ENCODE results near the gene HOXB5.

HOXB5 gene

GRCh38 chr17:48622857-48623256 is 29.3 kb upstream of the HOXB5 start:
- H3K4me1 ChIP-seq (ENCODE audit: control insufficient read depth, low read length), result peaks cover 7% of the 10 kb centered on the region
- H3K27me3 ChIP-seq (ENCODE audit: control insufficient read depth, low read length), result peaks cover 90% of the 10 kb centered on the region

GRCh38 chr17:48621410-48622392 is 28.1 kb upstream of the HOXB5 start:
- Histone ChIP-seq H4K20me1 (ENCODE audit: control insufficient read depth, insufficient read depth, low read depth, low read length) (no peaks in the 10 kb centered on the region), H3K27me3 (ENCODE audit: control insufficient read depth, low read length) (peaks cover 88% of the 10 kb centered on the region)

More at GRCh38 chr17:48622857-48623256, 29.3 kb upstream of the HOXB5 start:
- Histone ChIP-seq H3K27ac (ENCODE audit: low read depth, low read length) (no peak overlapping the region), H3K9me3 (ENCODE audit: control insufficient read depth, insufficient read depth, low read length) (no peaks in the 10 kb centered on the region), H3K4me3 (ENCODE audit: low read length) (no peak overlapping the region), H3K9me2 (replicated peaks; ENCODE audit: control insufficient read depth, low read length) (no peaks in the 10 kb centered on the region), H3K36me3 (ENCODE audit: control insufficient read depth, low read length) (no peaks in the 10 kb centered on the region), H3K4me2 (ENCODE audit: low read length) (no peak overlapping the region), H4K20me1 (ENCODE audit: control insufficient read depth, insufficient read depth, low read depth, low read length) (no peaks in the 10 kb centered on the region), H3K79me2 (ENCODE audit: control insufficient read depth, low read length) (no peaks in the 10 kb centered on the region), H3F3A (ENCODE audit: control insufficient read depth, insufficient read depth) (no peaks in the 10 kb centered on the region)
- no peak for TF ChIP-seq EZH2phosphoT487 (IDR thresholded peaks at IDR 0.05; ENCODE audit: borderline replicate concordance, low read length)
- TF ChIP-seq CTCF (IDR thresholded peaks at IDR 0.05; ENCODE audit: low read depth, low read length, poor library complexity, severe bottlenecking), result no peak

GRCh38 chr17:48620461-48621139 is 27.0 kb upstream of the HOXB5 start:
- no peak overlapping the region for H3K27ac ChIP-seq (ENCODE audit: low read depth, low read length)
- no peak overlapping the region for H3K4me3 ChIP-seq (ENCODE audit: low read length)
- H3K4me2 ChIP-seq (ENCODE audit: low read length), result no peak overlapping the region
- no peaks in the 10 kb centered on the region for H3K36me3 ChIP-seq (ENCODE audit: control insufficient read depth, low read length)
- TF ChIP-seq EZH2phosphoT487 (IDR thresholded peaks at IDR 0.05; ENCODE audit: borderline replicate concordance, low read length), result no peak
- TF ChIP-seq CTCF (IDR thresholded peaks at IDR 0.05; ENCODE audit: low read depth, low read length, poor library complexity, severe bottlenecking), result no peak
- H3F3A ChIP-seq (ENCODE audit: control insufficient read depth, insufficient read depth), result no peaks in the 10 kb centered on the region
- peaks cover 88% of the 10 kb centered on the region for H3K27me3 ChIP-seq (ENCODE audit: control insufficient read depth, low read length)
- peaks cover 7% of the 10 kb centered on the region for H3K4me1 ChIP-seq (ENCODE audit: control insufficient read depth, low read length)
- H3K9me3 ChIP-seq (ENCODE audit: control insufficient read depth, insufficient read depth, low read length), result no peaks in the 10 kb centered on the region
- H3K79me2 ChIP-seq (ENCODE audit: control insufficient read depth, low read length), result no peaks in the 10 kb centered on the region
- H4K20me1 ChIP-seq (ENCODE audit: control insufficient read depth, insufficient read depth, low read depth, low read length), result no peaks in the 10 kb centered on the region
- H3K9me2 ChIP-seq (replicated peaks; ENCODE audit: control insufficient read depth, low read length), result no peaks in the 10 kb centered on the region

More at GRCh38 chr17:48621410-48622392, 28.1 kb upstream of the HOXB5 start:
- Histone ChIP-seq H3K4me2 (ENCODE audit: low read length) (no peak overlapping the region), H3K9me3 (ENCODE audit: control insufficient read depth, insufficient read depth, low read length) (no peaks in the 10 kb centered on the region), H3K4me3 (ENCODE audit: low read length) (no peak overlapping the region), H3K4me1 (ENCODE audit: control insufficient read depth, low read length) (peaks cover 7% of the 10 kb centered on the region), H3K79me2 (ENCODE audit: control insufficient read depth, low read length) (no peaks in the 10 kb centered on the region), H3K9me2 (replicated peaks; ENCODE audit: control insufficient read depth, low read length) (no peaks in the 10 kb centered on the region), H3K36me3 (ENCODE audit: control insufficient read depth, low read length) (no peaks in the 10 kb centered on the region), H3K27ac (ENCODE audit: low read depth, low read length) (no peak overlapping the region), H3F3A (ENCODE audit: control insufficient read depth, insufficient read depth) (no peaks in the 10 kb centered on the region)
- TF ChIP-seq EZH2phosphoT487 (IDR thresholded peaks at IDR 0.05; ENCODE audit: borderline replicate concordance, low read length) (no peak), CTCF (IDR thresholded peaks at IDR 0.05; ENCODE audit: low read depth, low read length, poor library complexity, severe bottlenecking) (no peak)
